Body of pancreas (tissue), 4 donors: ENCODE data around the gene KCNJ18. TPM values are rescaled to one million over a fixed set of nuclear protein-coding genes. Genes with fewer than 3 reads are reported as not detected.
"Not testable (repeated sequence)": the region's sequence is repeated elsewhere in the genome, so short reads cannot be mapped to it uniquely, and the experiment has no call there.

Source experiments
- ATAC-seq: fragments of 150-250 bp; one replicate; pipeline ENCODE4 v1.9.1; 2016
- DNase-seq, 4 donors: peaks; one replicate each; pipeline ENCODE4 v3.0.0-alpha.2; 2019
- H3K27ac ChIP-seq, 4 donors: fragments of 200-600 bp; sonication (generic); 1 replicate in 3 of 4; 2 replicates in 1 of 4; pipeline versions ENCODE4 v1.5.1 to v1.6.1; 2016 to 2019; ENCODE audit warnings: mild to moderate bottlenecking in 1 of 4, mixed read lengths in 1 of 4, moderate library complexity in 1 of 4
- H3K27me3 ChIP-seq, 2 donors: fragments of 200-600 bp; sonication (generic); one replicate each; pipeline ENCODE4 v1.6.0; 2016; ENCODE audit warnings: mild to moderate bottlenecking in 1 of 2
- H3K36me3 ChIP-seq, 2 donors: fragments of 200-600 bp; sonication (generic); replicated peaks in 1 of 2; 2 replicates each; pipeline ENCODE4 v1.5.1; 2016; ENCODE audit warnings: low read depth in 2 of 2; ENCODE audit not compliant: insufficient read depth in 1 of 2
- H3K4me1 ChIP-seq: fragments of 200-600 bp; sonication (generic); one replicate; pipeline ENCODE4 v1.6.0; 2016
- H3K4me3 ChIP-seq, 2 donors: fragments of 200-600 bp; sonication (generic); 1 replicate in 1 of 2; 2 replicates in 1 of 2; pipeline ENCODE4 v1.5.1; 2016 to 2019
- H3K9me3 ChIP-seq, 3 donors: fragments of 200-600 bp; sonication (generic); 1 replicate in 2 of 3; 2 replicates in 1 of 3; pipeline ENCODE4 v1.5.1; 2016
- CTCF ChIP-seq, 7 experiments: fragments of 450-650 bp in 4 of 7; fragments of 200-600 bp in 3 of 7; sonication (generic) in 3 of 7; IDR thresholded peaks; one replicate each; pipeline ENCODE4 v1.5.1; 2016 to 2019; ENCODE audit warnings: antibody characterized with exemption in 7 of 7
- POLR2A ChIP-seq, 3 donors: fragments of 450-650 bp; IDR thresholded peaks; one replicate each; pipeline ENCODE4 v1.6.1; 2016; ENCODE audit warnings: antibody characterized with exemption in 3 of 3, mild to moderate bottlenecking in 2 of 3
- WGBS, 2 donors: methylation state at CpG; one replicate each; pipeline ENCODE4 v1.1.5; 2017; 5-methylcytosine and 5-hydroxymethylcytosine counted together
- intact Hi-C: fragments of 100-400 bp; cut with DNase I; formaldehyde crosslinking; loops from one replicate; pipeline ENCODE4 v1.15.1; 2023
- total RNA-seq, 2 donors: library from RNA; depleted of rRNA; stranded (reverse); fragments of >200 nt; gene quantifications; one replicate each; pipeline ENCODE4 v1.1.0, GENCODE V29; 2016

The KCNJ18 gene
- total RNA-seq, 2 donors from 2014 or later: not detected

GRCh38 chr17:21705021-21705601 is 12.8 kb downstream of the KCNJ18 start:
- no peaks in the 10 kb centered on the region for H3K9me3 ChIP-seq
- H3K4me3 ChIP-seq: no peak overlapping the region
- ATAC-seq (no peak), DNase-seq (no peak)
- no peaks in the 10 kb centered on the region for H3K4me1 ChIP-seq
- H3K27me3 ChIP-seq: no peaks in the 10 kb centered on the region
- intact Hi-C loops: loop anchor here (5.0 kb wide), 1 partner anchor 283 kb away; no protein-coding TSS in a partner anchor
- 60% methylated on average over 12 to 13 of the region's 13 CpGs for WGBS, 2 donors
- TF ChIP-seq CTCF (IDR thresholded peaks at IDR 0.05) (no peak), POLR2A (IDR thresholded peaks at IDR 0.05) (no peak)
- H3K36me3 ChIP-seq: no peaks in the 10 kb centered on the region
- no peak overlapping the region for H3K27ac ChIP-seq

DNA sequence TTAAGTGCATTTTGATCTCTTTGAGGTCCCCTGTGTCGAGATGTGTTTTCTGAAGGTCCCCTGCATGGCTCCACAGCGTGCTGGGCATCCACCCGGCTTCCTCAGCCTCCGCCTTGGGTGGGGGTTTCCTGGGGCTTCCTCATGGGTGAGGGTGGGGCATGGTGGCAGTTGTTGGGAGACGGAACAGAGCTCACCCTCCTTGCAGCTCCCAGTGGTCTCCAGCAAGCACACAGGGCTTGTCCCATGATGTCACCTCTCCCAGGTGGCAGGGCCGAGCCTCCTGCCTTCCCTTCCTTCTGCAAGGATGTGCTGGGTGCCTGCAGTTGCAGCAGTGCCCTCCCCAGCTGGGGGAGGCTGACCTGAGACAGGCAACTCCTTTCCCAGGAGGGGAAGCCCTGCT is 13.4 kb downstream of the KCNJ18 start:
- not testable (repeated sequence) for H3K27ac ChIP-seq, H3K9me3 ChIP-seq, ATAC-seq, H3K4me1 ChIP-seq, DNase-seq, H3K27me3 ChIP-seq, H3K4me3 ChIP-seq, H3K36me3 ChIP-seq
- 41 to 64% methylated on average over 6 of the region's 6 CpGs for WGBS, 2 donors
- intact Hi-C loops: loop anchor here (5.0 kb wide), 1 partner anchor 283 kb away; no protein-coding TSS in a partner anchor

DNA sequence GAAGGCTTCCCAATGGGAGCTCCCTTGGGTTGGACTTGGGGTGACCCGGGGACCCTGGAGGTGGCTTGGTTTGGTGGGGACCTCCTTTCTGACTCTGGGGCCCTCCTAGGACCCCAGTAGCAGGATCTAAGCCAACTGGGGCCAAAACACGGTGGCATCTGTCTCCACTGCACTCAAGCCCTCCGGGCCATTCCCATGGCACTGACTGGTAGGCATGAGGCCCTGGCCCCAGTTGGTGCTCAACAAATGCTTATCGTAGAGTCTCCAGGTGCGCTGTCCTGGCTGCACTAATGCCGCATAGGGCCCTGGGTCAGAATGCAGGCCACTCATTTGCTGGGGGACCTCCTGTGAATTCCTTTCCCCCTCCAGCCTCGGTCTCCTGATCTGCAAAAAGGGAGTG is 14.2 kb downstream of the KCNJ18 start:
- H3K36me3 ChIP-seq, H3K4me3 ChIP-seq, ATAC-seq, H3K27ac ChIP-seq, DNase-seq, H3K27me3 ChIP-seq, H3K4me1 ChIP-seq, H3K9me3 ChIP-seq: not testable (repeated sequence)
- WGBS, 2 donors: 67 to 68% methylated on average over 4 to 7 of the region's 7 CpGs
- intact Hi-C loops: loop anchor here (5.0 kb wide), 1 partner anchor 284 kb away; no protein-coding TSS in a partner anchor

GRCh38 chr17:21707131-21707530 is 14.8 kb downstream of the KCNJ18 start:
- intact Hi-C loops: loop anchor here (5.0 kb wide), 1 partner anchor 285 kb away; no protein-coding TSS in a partner anchor
- WGBS, 2 donors: 66 to 92% methylated on average over 2 to 6 of the region's 7 CpGs
- ATAC-seq, H3K9me3 ChIP-seq, H3K36me3 ChIP-seq, H3K27ac ChIP-seq, H3K4me3 ChIP-seq, H3K4me1 ChIP-seq, H3K27me3 ChIP-seq, DNase-seq: not testable (repeated sequence)

GRCh38 chr17:21707711-21708611 is 15.6 kb downstream of the KCNJ18 start:
- intact Hi-C loops: loop anchor here (5.0 kb wide), 1 partner anchor 286 kb away; no protein-coding TSS in a partner anchor
- H3K27me3 ChIP-seq, DNase-seq, H3K9me3 ChIP-seq, ATAC-seq, H3K4me1 ChIP-seq, H3K4me3 ChIP-seq, H3K27ac ChIP-seq, H3K36me3 ChIP-seq: not testable (repeated sequence)
- WGBS, 2 donors: 72 to 76% methylated on average over 13 of the region's 17 CpGs

DNA sequence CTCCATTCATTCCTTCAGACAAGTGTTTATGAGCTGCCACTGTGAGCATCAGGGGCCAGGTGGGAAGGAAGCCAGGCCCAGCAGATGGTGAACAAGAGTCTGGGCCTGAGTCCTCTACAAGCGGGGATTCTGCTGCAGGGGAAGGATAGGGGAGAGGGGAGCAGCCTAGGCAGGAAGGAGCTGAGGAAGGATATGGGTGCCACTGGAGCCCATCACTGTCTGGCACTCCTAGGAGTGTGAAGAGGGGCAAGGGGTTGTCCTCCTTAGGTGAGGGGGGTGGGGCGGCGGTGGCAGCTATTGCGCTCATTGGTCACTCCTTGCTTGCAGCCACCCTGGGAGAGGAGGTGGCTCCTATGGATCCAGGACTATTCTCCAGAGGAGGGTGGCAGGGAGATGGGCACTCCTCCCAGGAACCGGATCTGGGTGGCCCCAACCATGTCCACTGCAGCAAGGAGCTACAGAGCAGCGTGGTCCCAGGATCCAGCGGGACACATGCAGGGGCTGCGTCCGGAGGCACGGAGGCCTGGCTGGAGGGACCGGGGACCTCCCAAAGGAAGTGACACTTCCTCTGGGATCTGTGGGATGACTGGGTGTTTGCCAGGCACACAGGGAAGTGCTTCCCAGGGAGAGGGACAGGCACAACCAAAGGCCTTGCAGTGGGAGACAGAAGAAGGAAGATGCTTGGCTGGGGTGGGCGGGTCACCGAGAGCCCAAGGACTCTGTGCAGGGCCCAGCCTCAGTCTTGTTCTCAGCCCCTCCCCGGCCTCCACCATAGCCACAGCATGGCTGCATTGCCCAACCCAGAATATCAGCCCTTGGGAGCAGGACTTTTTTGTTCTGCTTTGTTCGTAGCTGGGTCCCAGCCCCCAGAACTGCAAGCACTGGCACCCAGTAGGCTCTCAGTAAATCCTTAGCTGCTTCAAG is 16.6 kb downstream of the KCNJ18 start:
- WGBS, 2 donors: 43 to 65% methylated on average over 5 to 14 of the region's 15 CpGs
- ATAC-seq, H3K4me1 ChIP-seq, H3K36me3 ChIP-seq, H3K27ac ChIP-seq, H3K9me3 ChIP-seq, H3K4me3 ChIP-seq, H3K27me3 ChIP-seq, DNase-seq: not testable (repeated sequence)
- intact Hi-C loops: loop anchor here (5.0 kb wide), 1 partner anchor 287 kb away; no protein-coding TSS in a partner anchor

DNA sequence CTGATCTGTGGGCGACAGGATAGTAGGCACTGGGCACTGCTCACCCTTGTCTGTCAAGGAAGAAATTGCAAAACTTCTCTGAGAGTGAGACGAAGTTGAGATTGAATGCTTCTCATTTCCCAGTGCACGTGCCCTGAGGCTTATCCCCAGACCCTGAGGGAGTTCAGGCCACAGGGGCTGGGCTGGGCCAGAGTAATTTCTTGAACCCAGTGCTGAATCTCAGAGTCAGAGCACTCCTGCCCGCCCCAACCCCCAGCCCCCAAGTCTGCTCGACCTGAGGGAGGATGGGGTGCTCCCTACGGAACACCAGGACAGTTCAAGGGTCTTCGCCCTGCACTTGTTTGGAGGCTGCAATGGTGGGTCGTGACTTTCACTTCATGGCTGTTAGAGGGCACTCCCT is 17.7 kb downstream of the KCNJ18 start:
- not testable (repeated sequence) for H3K9me3 ChIP-seq, H3K27me3 ChIP-seq, DNase-seq, H3K36me3 ChIP-seq, H3K27ac ChIP-seq, H3K4me3 ChIP-seq, ATAC-seq, H3K4me1 ChIP-seq
- WGBS, 2 donors: 34% methylated on average over 3 to 8 of the region's 8 CpGs
- intact Hi-C loops: loop anchor here (5.0 kb wide), 1 partner anchor 288 kb away; no protein-coding TSS in a partner anchor

DNA sequence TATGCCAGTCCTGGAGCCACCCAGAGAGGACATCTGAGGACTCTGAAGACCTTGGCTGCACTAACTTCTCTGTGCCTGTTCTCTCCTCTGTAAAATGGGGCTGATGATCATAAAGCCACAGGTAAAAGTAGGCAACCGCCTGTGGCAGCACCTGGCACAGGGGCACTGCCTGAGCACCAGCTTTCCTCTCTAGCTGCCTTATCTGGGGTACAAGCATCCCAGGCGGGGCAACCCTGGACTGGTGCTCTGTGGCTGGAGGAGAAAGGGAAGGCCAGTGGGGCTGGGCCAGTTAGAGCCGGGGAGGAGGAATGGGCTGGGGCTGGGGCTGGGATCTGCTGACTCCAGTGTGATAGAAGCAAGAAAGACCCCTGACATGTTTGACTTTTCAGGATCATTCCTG is 18.2 kb downstream of the KCNJ18 start:
- intact Hi-C loops, H3K36me3 ChIP-seq, H3K4me3 ChIP-seq, DNase-seq, H3K4me1 ChIP-seq, ATAC-seq, H3K27me3 ChIP-seq, H3K27ac ChIP-seq, H3K9me3 ChIP-seq: not testable (repeated sequence)
- 61 to 69% methylated on average over 3 of the region's 3 CpGs for WGBS, 2 donors
